ENCODE measurements around the gene NEURL4. TPM values are rescaled to one million over a fixed set of nuclear protein-coding genes. Genes with fewer than 3 reads are reported as not detected.
A peak's percentile ranks its signal among the peaks of the same experiment; 100 is the strongest.

The NEURL4 gene
- total RNA-seq, 3 donors from 2014 or later (not counting 1 experiment from before 2014, with no cell fraction given) = 48.9 to 57.9 (median 51.4) TPM

- ATAC-seq = no peak
- H3K36me3 ChIP-seq (ENCODE audit: control insufficient read depth, insufficient read depth, low read length) = peaks cover 47% of the 10 kb centered on the region
Measured at GRCh38 chr17:7309628-7310027, 19.5 kb downstream of the NEURL4 start.

GRCh38 chr17:7308625-7309433 is 20.3 kb downstream of the NEURL4 start:
- H3K36me3 Mint-ChIP-seq = peaks cover 17% of the 10 kb centered on the region
- no peaks in the 10 kb centered on the region for H3K9me3 ChIP-seq (ENCODE audit: control insufficient read depth, insufficient read depth, low read length)
- peak overlapping the region; percentile 91 to 99 for H3K27ac Mint-ChIP-seq
- peak overlapping the region; percentile 85 for H3K4me3 Mint-ChIP-seq
- no peak for TF ChIP-seq CTCF (IDR thresholded peaks at IDR 0.05)
- no peaks in the 10 kb centered on the region for H3K9me3 Mint-ChIP-seq
- H3K4me1 ChIP-seq (ENCODE audit: control insufficient read depth, insufficient read depth, low read length) = peaks cover 55% of the 10 kb centered on the region
- H3K4me1 Mint-ChIP-seq = peaks cover 48 to 61% of the 10 kb centered on the region in 2 donors
- no peaks in the 10 kb centered on the region for H3K27me3 ChIP-seq (ENCODE audit: control insufficient read depth, insufficient read depth, low read length)
- H3K27me3 Mint-ChIP-seq (ENCODE audit: low read depth in 2 of 2) = no peaks in the 10 kb centered on the region
- DNase-seq = peak; percentile 81 to 97
- 0% methylated on average over 11 of the region's 14 CpGs for WGBS (ENCODE audit: insufficient coverage)
- intact Hi-C loops (cut with micrococcal nuclease) = loop anchor here (5.0 kb wide), 1 partner anchor 533 kb away; no protein-coding TSS in a partner anchor
- peaks cover 43% of the 10 kb centered on the region for H3K36me3 ChIP-seq (ENCODE audit: control insufficient read depth, insufficient read depth, low read length)
- H3K27ac ChIP-seq (ENCODE audit: low read length) = peak overlapping the region; percentile 99
- ATAC-seq = peak; percentile 29 to 41 (median 40)
- peak overlapping the region; percentile 88 for H3K4me3 ChIP-seq (ENCODE audit: low read length)

More at GRCh38 chr17:7309628-7310027, 19.5 kb downstream of the NEURL4 start:
- TF ChIP-seq CTCF (IDR thresholded peaks at IDR 0.05) = no peak
- peak overlapping the region; percentile 99 for H3K27ac ChIP-seq (ENCODE audit: low read length)
- Mint-ChIP-seq H3K4me3 (peak overlapping the region; percentile 85), H3K27me3 (ENCODE audit: low read depth in 2 of 2) (no peaks in the 10 kb centered on the region), H3K9me3 (no peaks in the 10 kb centered on the region), H3K36me3 (peaks cover 17% of the 10 kb centered on the region), H3K27ac (peak overlapping the region; percentile 91 to 99), H3K4me1 (peaks cover 56 to 69% of the 10 kb centered on the region in 2 donors)
- 76% methylated on average over 12 of the region's 12 CpGs for WGBS (ENCODE audit: insufficient coverage)
- intact Hi-C loops (cut with micrococcal nuclease) = loop anchor here (5.0 kb wide), 1 partner anchor 533 kb away; no protein-coding TSS in a partner anchor
- H3K27me3 ChIP-seq (ENCODE audit: control insufficient read depth, insufficient read depth, low read length) = no peaks in the 10 kb centered on the region
- no peaks in the 10 kb centered on the region for H3K9me3 ChIP-seq (ENCODE audit: control insufficient read depth, insufficient read depth, low read length)
- DNase-seq = peak in 1 of 2 donors; percentile 15
- H3K4me1 ChIP-seq (ENCODE audit: control insufficient read depth, insufficient read depth, low read length) = peaks cover 63% of the 10 kb centered on the region
- no peak overlapping the region for H3K4me3 ChIP-seq (ENCODE audit: low read length)

- peak in 2 of 3 donors; percentile 2 to 6 for ATAC-seq
- intact Hi-C loops (cut with micrococcal nuclease) = loop anchor here (1.0 to 5.0 kb wide), 7 partner anchors 21 to 534 kb away; partner anchors contain the start of genes ELP5, GABARAP, NEURL4 and POLR2A
- H3K27ac Mint-ChIP-seq = peak overlapping the region; percentile 91 to 99
Measured at GRCh38 chr17:7307686-7308624, 21.2 kb downstream of the NEURL4 start.

More at GRCh38 chr17:7307686-7308624, 21.2 kb downstream of the NEURL4 start:
- H3K4me1 Mint-ChIP-seq = peaks cover 46 to 57% of the 10 kb centered on the region in 2 donors
- Histone ChIP-seq H3K27ac (ENCODE audit: low read length) (peak overlapping the region; percentile 99), H3K9me3 (ENCODE audit: control insufficient read depth, insufficient read depth, low read length) (no peaks in the 10 kb centered on the region), H3K36me3 (ENCODE audit: control insufficient read depth, insufficient read depth, low read length) (peaks cover 34% of the 10 kb centered on the region), H3K4me3 (ENCODE audit: low read length) (peak overlapping the region; percentile 88), H3K4me1 (ENCODE audit: control insufficient read depth, insufficient read depth, low read length) (peaks cover 46% of the 10 kb centered on the region), H3K27me3 (ENCODE audit: control insufficient read depth, insufficient read depth, low read length) (no peaks in the 10 kb centered on the region)
- peak; percentile 59 to 80 for DNase-seq
- no peaks in the 10 kb centered on the region for H3K27me3 Mint-ChIP-seq (ENCODE audit: low read depth in 2 of 2)
- WGBS (ENCODE audit: insufficient coverage) = under 1% methylated on average over 104 of the region's 104 CpGs
- TF ChIP-seq CTCF (IDR thresholded peaks at IDR 0.05) = no peak
- peaks cover 17% of the 10 kb centered on the region for H3K36me3 Mint-ChIP-seq
- peak overlapping the region; percentile 95 for H3K4me3 Mint-ChIP-seq
- no peaks in the 10 kb centered on the region for H3K9me3 Mint-ChIP-seq
